ENCODE data around the gene PTGDS. TPM values are rescaled to one million over a fixed set of nuclear protein-coding genes. Genes with fewer than 3 reads are reported as not detected.

PTGDS gene
- total and polyA plus RNA-seq, 9 of the 15 experiments (the other 6 are each of a cell fraction or from before 2014, with no cell fraction given) = 0.46 to 7.1 (median 2.0) TPM

DNA sequence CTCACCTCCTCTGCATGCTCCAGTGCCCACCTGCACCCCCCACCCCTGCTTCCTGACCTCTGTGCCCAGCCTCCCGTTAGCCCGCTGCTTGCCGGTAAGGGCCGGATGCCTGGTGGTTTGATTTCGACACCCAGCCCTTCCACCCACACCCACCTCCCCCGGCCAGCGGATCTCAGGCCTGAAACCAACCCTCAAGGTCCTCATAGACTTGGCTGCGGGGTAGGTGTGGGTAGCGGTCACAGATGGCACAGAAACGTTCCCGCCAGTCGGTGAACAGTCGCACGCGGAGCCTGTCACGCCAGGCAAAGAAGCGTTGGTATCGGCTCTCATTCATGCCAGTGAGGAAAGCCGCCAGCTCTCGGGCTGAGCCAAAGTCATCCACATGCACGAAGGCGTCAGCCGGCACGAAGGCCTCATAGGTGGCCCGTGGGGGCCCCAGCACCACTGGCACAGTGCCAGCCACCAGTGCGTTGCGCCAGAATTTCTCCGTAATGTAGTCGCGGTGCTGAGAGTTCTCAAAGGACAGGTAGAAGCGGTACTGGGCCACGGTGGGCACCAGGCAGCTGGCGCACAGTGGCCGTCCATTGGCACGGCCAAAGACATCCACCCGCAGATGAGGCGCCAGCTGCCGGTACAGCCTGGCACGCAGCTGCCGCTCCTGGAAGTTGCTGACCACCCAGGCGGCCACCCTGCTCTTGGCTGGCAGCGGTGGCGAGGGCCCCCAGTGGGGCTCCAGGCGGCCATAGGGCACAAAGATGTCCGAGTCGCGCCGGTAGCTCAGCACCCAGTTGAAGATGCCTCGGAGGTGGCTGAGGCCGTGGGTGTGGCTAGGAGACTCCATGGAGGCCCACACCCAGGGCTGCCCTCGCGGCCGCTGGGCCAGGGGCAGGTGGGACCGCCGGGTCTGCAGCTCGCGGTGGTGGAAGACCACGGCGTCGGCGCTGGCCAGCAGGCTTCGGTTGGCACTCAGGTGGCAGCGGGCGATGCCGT lies 53.5 kb downstream of the PTGDS start:
- Histone ChIP-seq H3K4me3 (no peak overlapping the region), H3K4me2 (ENCODE audit: insufficient read depth, low read length) (no peak overlapping the region), H3K9me1 (ENCODE audit: control insufficient read depth, insufficient read depth, low read length) (no peaks in the 10 kb centered on the region), H3K9me3 (replicated peaks; ENCODE audit: control insufficient read depth, insufficient read depth, low read depth, low read length) (no peaks in the 10 kb centered on the region), H2AFZ (ENCODE audit: low read depth, low read length) (no peak overlapping the region), H4K20me1 (replicated peaks; ENCODE audit: control insufficient read depth, insufficient read depth, low read length) (no peaks in the 10 kb centered on the region), H3K9ac (ENCODE audit: insufficient read depth in 1 of 2, low read depth in 2 of 2, low read length in 2 of 2) (peak overlapping the region in 1 of 2 experiments; percentile 13; a peak in 1 of 4 replicates), H3K27me3 (ENCODE audit: control insufficient read depth in 2 of 2, insufficient read depth in 2 of 2, low read length in 2 of 2) (no peaks in the 10 kb centered on the region), H3K36me3 (ENCODE audit: control insufficient read depth, insufficient read depth, low read length) (no peaks in the 10 kb centered on the region), H3K4me1 (replicated peaks in 1 of 2; ENCODE audit: control insufficient read depth in 2 of 2, insufficient read depth in 2 of 2, low read length in 2 of 2) (peaks cover 9 to 85% of the 10 kb centered on the region in 2 experiments; a peak in 4 of 5 replicates), H3K27ac (ENCODE audit: extremely low read depth, low read depth, low read length) (no peak overlapping the region), H3K79me2 (ENCODE audit: control insufficient read depth, insufficient read depth, low read length) (peaks cover 3% of the 10 kb centered on the region; the same call in 1 of the 3 replicates)
- no peak for DNase-seq (ENCODE audit: extremely low read depth in 1 of 4, low spot score in 3 of 4)
- no peak for ATAC-seq
- FAIRE-seq = no peak
- no TSS peak for BruUV-seq (replicated peaks)
- TF ChIP-seq CTBP1 (IDR thresholded peaks at IDR 0.05; ENCODE audit: borderline replicate concordance) (no peak), NFIC (IDR thresholded peaks at IDR 0.05) (peak; percentile 87), HNRNPL (IDR thresholded peaks at IDR 0.05; ENCODE audit: low read depth, low read length) (peak; percentile 53)
- ChIA-PET CTCF (ENCODE audit: low intra/inter-chr PET ratio) (interaction anchor here (0.6 to 1.0 kb wide), 2 partner anchors 15 to 30 kb away, joined by 3 to 5 read pairs; partner anchors contain the start of gene NPDC1), POLR2A (interaction anchor here (0.7 kb wide), 1 partner anchor 122 kb away, joined by 3 read pairs; no protein-coding TSS in a partner anchor)
- in situ Hi-C loops (cut with MboI) = no loop called here
- intact Hi-C loops (cut with micrococcal nuclease) = no loop called here
- WGBS (ENCODE audit: insufficient coverage, low coverage, missing lambda C conversion rate) = 57% methylated on average over 62 of the region's 65 CpGs

Other genes starting within 250 kb of the PTGDS start
Only the 7 nearest of the 37 such genes appear.
- gene FBXW5, start 32.8 kb upstream of the PTGDS start, total RNA-seq (2014; rRNA removed) = 128 and 144 TPM in 2 replicates
- gene FBXW5, start 32.8 kb upstream of the PTGDS start, total RNA-seq (2014; rRNA removed; fragmentation: Illumina TruSeq; extraction: Trizol) = 3.2 and 6.1 TPM in 2 replicates
- 37.0 and 40.6 TPM in 2 replicates for gene FBXW5, start 32.8 kb upstream of the PTGDS start, total RNA-seq (2015; rRNA removed; fragmentation: Illumina TruSeq; extraction: Trizol)
- 99.7 and 103 TPM in 2 replicates for gene FBXW5, start 32.8 kb upstream of the PTGDS start, total RNA-seq (2021)
- gene FBXW5, start 32.8 kb upstream of the PTGDS start, polyA plus RNA-seq (2011; rRNA removed) = 37.5 and 55.5 TPM in 2 replicates
- 10.8 and 36.2 TPM in 2 replicates for gene FBXW5, start 32.8 kb upstream of the PTGDS start, polyA plus RNA-seq (2014; fragmentation: Illumina TruSeq; extraction: Trizol)
- gene FBXW5, start 32.8 kb upstream of the PTGDS start, polyA plus RNA-seq (2014; fragmentation: Nextera tagmentation; extraction: Ambion mirVana) = 1 to 10 TPM in 1 of 2 experiments, under 1 TPM in 1; 0.21 to 1.2 TPM
- 97.6 and 107 TPM in 2 replicates for gene FBXW5, start 32.8 kb upstream of the PTGDS start, polyA plus RNA-seq (2014; rRNA removed)
- gene C8G, start 32.3 kb upstream of the PTGDS start, total RNA-seq (2014; rRNA removed) = 2.7 and 3.0 TPM in 2 replicates
- not detected in 2 replicates for gene C8G, start 32.3 kb upstream of the PTGDS start, total RNA-seq (2014; rRNA removed; fragmentation: Illumina TruSeq; extraction: Trizol)
- gene C8G, start 32.3 kb upstream of the PTGDS start, total RNA-seq (2015; rRNA removed; fragmentation: Illumina TruSeq; extraction: Trizol) = 2.9 and 4.4 TPM in 2 replicates
- 4.3 and 5.9 TPM in 2 replicates for gene C8G, start 32.3 kb upstream of the PTGDS start, total RNA-seq (2021)
- gene C8G, start 32.3 kb upstream of the PTGDS start, polyA plus RNA-seq (2011; rRNA removed) = 0.35 and 2.0 TPM in 2 replicates
- 0.59 and 1.3 TPM in 2 replicates for gene C8G, start 32.3 kb upstream of the PTGDS start, polyA plus RNA-seq (2014; fragmentation: Illumina TruSeq; extraction: Trizol)
- under 1 TPM in 1 of 2 experiments, not detected in 1; 0.38 TPM for gene C8G, start 32.3 kb upstream of the PTGDS start, polyA plus RNA-seq (2014; fragmentation: Nextera tagmentation; extraction: Ambion mirVana)
- gene C8G, start 32.3 kb upstream of the PTGDS start, polyA plus RNA-seq (2014; rRNA removed) = 1.9 and 4.0 TPM in 2 replicates
- gene LCN12, start 25.2 kb upstream of the PTGDS start, total RNA-seq (2014; rRNA removed) = not detected in 2 replicates
- not detected in 2 replicates for gene LCN12, start 25.2 kb upstream of the PTGDS start, total RNA-seq (2014; rRNA removed; fragmentation: Illumina TruSeq; extraction: Trizol)
- not detected in 2 replicates for gene LCN12, start 25.2 kb upstream of the PTGDS start, total RNA-seq (2015; rRNA removed; fragmentation: Illumina TruSeq; extraction: Trizol)
- not detected in 2 replicates for gene LCN12, start 25.2 kb upstream of the PTGDS start, total RNA-seq (2021)
- gene LCN12, start 25.2 kb upstream of the PTGDS start, polyA plus RNA-seq (2011; rRNA removed) = 0.24 TPM in 1 of 2 replicates, not detected in the other
- not detected in 2 replicates for gene LCN12, start 25.2 kb upstream of the PTGDS start, polyA plus RNA-seq (2014; fragmentation: Illumina TruSeq; extraction: Trizol)
- gene LCN12, start 25.2 kb upstream of the PTGDS start, polyA plus RNA-seq (2014; fragmentation: Nextera tagmentation; extraction: Ambion mirVana) = not detected
- gene LCN12, start 25.2 kb upstream of the PTGDS start, polyA plus RNA-seq (2014; rRNA removed) = 0.05 TPM in 1 of 2 replicates, not detected in the other
- gene LCNL1, start 5.5 kb downstream of the PTGDS start, total RNA-seq (2014; rRNA removed) = 0.08 TPM in 1 of 2 replicates, not detected in the other
- 0.04 and 0.10 TPM in 2 replicates for gene LCNL1, start 5.5 kb downstream of the PTGDS start, total RNA-seq (2014; rRNA removed; fragmentation: Illumina TruSeq; extraction: Trizol)
- not detected in 2 replicates for gene LCNL1, start 5.5 kb downstream of the PTGDS start, total RNA-seq (2015; rRNA removed; fragmentation: Illumina TruSeq; extraction: Trizol)
- 0.11 and 0.16 TPM in 2 replicates for gene LCNL1, start 5.5 kb downstream of the PTGDS start, total RNA-seq (2021)
- 0.04 and 0.14 TPM in 2 replicates for gene LCNL1, start 5.5 kb downstream of the PTGDS start, polyA plus RNA-seq (2011; rRNA removed)
- gene LCNL1, start 5.5 kb downstream of the PTGDS start, polyA plus RNA-seq (2014; fragmentation: Illumina TruSeq; extraction: Trizol) = 0.04 TPM in 1 of 2 replicates, not detected in the other
- gene LCNL1, start 5.5 kb downstream of the PTGDS start, polyA plus RNA-seq (2014; fragmentation: Nextera tagmentation; extraction: Ambion mirVana) = not detected
- 0.11 and 0.12 TPM in 2 replicates for gene LCNL1, start 5.5 kb downstream of the PTGDS start, polyA plus RNA-seq (2014; rRNA removed)
- gene PAXX, start 14.9 kb downstream of the PTGDS start, total RNA-seq (2014; rRNA removed) = 147 and 175 TPM in 2 replicates
- 13.6 and 20.4 TPM in 2 replicates for gene PAXX, start 14.9 kb downstream of the PTGDS start, total RNA-seq (2014; rRNA removed; fragmentation: Illumina TruSeq; extraction: Trizol)
- gene PAXX, start 14.9 kb downstream of the PTGDS start, total RNA-seq (2015; rRNA removed; fragmentation: Illumina TruSeq; extraction: Trizol) = 59.9 and 63.7 TPM in 2 replicates
- 136 and 140 TPM in 2 replicates for gene PAXX, start 14.9 kb downstream of the PTGDS start, total RNA-seq (2021)
- 38.5 and 41.3 TPM in 2 replicates for gene PAXX, start 14.9 kb downstream of the PTGDS start, polyA plus RNA-seq (2011; rRNA removed)
- gene PAXX, start 14.9 kb downstream of the PTGDS start, polyA plus RNA-seq (2014; fragmentation: Illumina TruSeq; extraction: Trizol) = 23.3 and 45.8 TPM in 2 replicates
- 1 to 10 TPM; 1.2 to 6.2 TPM for gene PAXX, start 14.9 kb downstream of the PTGDS start, polyA plus RNA-seq (2014; fragmentation: Nextera tagmentation; extraction: Ambion mirVana)
- gene PAXX, start 14.9 kb downstream of the PTGDS start, polyA plus RNA-seq (2014; rRNA removed) = 175 and 182 TPM in 2 replicates
- gene CLIC3, start 19.1 kb downstream of the PTGDS start, total RNA-seq (2014; rRNA removed) = not detected in 2 replicates
- not detected in 2 replicates for gene CLIC3, start 19.1 kb downstream of the PTGDS start, total RNA-seq (2014; rRNA removed; fragmentation: Illumina TruSeq; extraction: Trizol)
- not detected in 2 replicates for gene CLIC3, start 19.1 kb downstream of the PTGDS start, total RNA-seq (2015; rRNA removed; fragmentation: Illumina TruSeq; extraction: Trizol)
- 0.18 and 0.29 TPM in 2 replicates for gene CLIC3, start 19.1 kb downstream of the PTGDS start, total RNA-seq (2021)
- 0.07 TPM in 1 of 2 replicates, not detected in the other for gene CLIC3, start 19.1 kb downstream of the PTGDS start, polyA plus RNA-seq (2011; rRNA removed)
- gene CLIC3, start 19.1 kb downstream of the PTGDS start, polyA plus RNA-seq (2014; fragmentation: Illumina TruSeq; extraction: Trizol) = not detected in 2 replicates
- gene CLIC3, start 19.1 kb downstream of the PTGDS start, polyA plus RNA-seq (2014; fragmentation: Nextera tagmentation; extraction: Ambion mirVana) = not detected
- gene CLIC3, start 19.1 kb downstream of the PTGDS start, polyA plus RNA-seq (2014; rRNA removed) = 0.27 TPM in 1 of 2 replicates, not detected in the other
- 4.6 and 5.5 TPM in 2 replicates for gene ABCA2, start 50.7 kb downstream of the PTGDS start, total RNA-seq (2014; rRNA removed)
- 0.69 and 0.99 TPM in 2 replicates for gene ABCA2, start 50.7 kb downstream of the PTGDS start, total RNA-seq (2014; rRNA removed; fragmentation: Illumina TruSeq; extraction: Trizol)
- 1.6 and 2.9 TPM in 2 replicates for gene ABCA2, start 50.7 kb downstream of the PTGDS start, total RNA-seq (2015; rRNA removed; fragmentation: Illumina TruSeq; extraction: Trizol)
- 12.1 and 14.9 TPM in 2 replicates for gene ABCA2, start 50.7 kb downstream of the PTGDS start, total RNA-seq (2021)
- gene ABCA2, start 50.7 kb downstream of the PTGDS start, polyA plus RNA-seq (2011; rRNA removed) = 12.1 and 24.4 TPM in 2 replicates
- gene ABCA2, start 50.7 kb downstream of the PTGDS start, polyA plus RNA-seq (2014; fragmentation: Illumina TruSeq; extraction: Trizol) = 6.1 and 9.9 TPM in 2 replicates
- gene ABCA2, start 50.7 kb downstream of the PTGDS start, polyA plus RNA-seq (2014; fragmentation: Nextera tagmentation; extraction: Ambion mirVana) = not detected
- gene ABCA2, start 50.7 kb downstream of the PTGDS start, polyA plus RNA-seq (2014; rRNA removed) = 16.2 and 16.3 TPM in 2 replicates